22Rv1 (cell line): ENCODE results near the gene OXCT1.
"Not testable (repeated sequence)": the region's sequence is repeated elsewhere in the genome, so short reads cannot be mapped to it uniquely, and the experiment has no call there.

Experiments
- H3K27ac ChIP-seq: fragments of 450-650 bp; 2 replicates; pipeline ENCODE4 v1.5.1; 2017
- ZFX ChIP-seq: fragments of 450-650 bp; IDR thresholded peaks from 2 replicates; pipeline ENCODE4 v1.6.1; 2017; ENCODE audit warnings: antibody characterized with exemption, borderline replicate concordance
- TF ChIP-seq, protein P1 (sequence below): fragments of 450-650 bp; IDR thresholded peaks from 2 replicates; pipeline ENCODE4 v1.5.1; 2017; ENCODE audit warnings: mild to moderate bottlenecking

The OXCT1 gene

DNA sequence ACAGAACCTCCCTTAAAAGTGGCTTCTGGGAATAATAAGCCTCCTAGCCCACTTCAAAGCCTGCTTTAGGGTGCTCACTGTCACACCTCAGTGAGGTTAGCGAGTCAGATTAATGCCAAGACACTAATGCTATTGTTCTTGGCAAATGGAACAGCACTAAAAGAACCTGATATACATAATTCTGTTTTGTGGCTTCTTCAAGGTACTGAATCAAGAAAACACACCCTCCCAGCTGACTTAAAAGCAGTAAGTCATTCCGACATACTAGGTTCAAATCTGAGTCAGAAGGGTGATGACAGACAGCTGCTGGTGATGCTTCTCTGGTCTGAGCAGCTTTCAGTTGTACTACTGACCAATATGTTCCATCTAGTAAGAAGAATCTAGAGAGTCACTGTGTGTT, 121.6 kb downstream of the OXCT1 start:
- TF ChIP-seq, protein P1, sequence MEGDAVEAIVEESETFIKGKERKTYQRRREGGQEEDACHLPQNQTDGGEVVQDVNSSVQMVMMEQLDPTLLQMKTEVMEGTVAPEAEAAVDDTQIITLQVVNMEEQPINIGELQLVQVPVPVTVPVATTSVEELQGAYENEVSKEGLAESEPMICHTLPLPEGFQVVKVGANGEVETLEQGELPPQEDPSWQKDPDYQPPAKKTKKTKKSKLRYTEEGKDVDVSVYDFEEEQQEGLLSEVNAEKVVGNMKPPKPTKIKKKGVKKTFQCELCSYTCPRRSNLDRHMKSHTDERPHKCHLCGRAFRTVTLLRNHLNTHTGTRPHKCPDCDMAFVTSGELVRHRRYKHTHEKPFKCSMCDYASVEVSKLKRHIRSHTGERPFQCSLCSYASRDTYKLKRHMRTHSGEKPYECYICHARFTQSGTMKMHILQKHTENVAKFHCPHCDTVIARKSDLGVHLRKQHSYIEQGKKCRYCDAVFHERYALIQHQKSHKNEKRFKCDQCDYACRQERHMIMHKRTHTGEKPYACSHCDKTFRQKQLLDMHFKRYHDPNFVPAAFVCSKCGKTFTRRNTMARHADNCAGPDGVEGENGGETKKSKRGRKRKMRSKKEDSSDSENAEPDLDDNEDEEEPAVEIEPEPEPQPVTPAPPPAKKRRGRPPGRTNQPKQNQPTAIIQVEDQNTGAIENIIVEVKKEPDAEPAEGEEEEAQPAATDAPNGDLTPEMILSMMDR: no peak
- no peak for TF ChIP-seq ZFX
- H3K27ac ChIP-seq: no peak overlapping the region

DNA sequence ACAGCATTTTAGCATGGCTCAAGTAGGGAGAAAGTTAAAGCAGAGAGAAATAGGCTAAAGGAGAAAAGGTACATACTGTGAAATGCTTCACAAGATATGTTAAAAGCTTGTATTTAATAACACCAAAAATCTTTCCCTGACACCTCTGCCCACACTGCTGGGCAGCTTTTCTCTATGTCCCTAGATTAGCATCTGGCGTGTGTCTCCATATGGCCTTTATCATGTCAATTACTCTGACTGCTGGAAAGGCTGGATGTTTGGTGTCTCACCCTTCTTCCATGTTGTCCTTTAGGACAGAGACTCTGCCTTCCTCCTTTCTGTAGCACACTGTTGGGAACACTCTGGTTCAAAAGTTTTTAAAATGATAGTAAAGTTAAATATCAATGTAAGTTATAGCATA, 122.5 kb downstream of the OXCT1 start:
- no peak overlapping the region for H3K27ac ChIP-seq
- no peak for TF ChIP-seq ZFX
- TF ChIP-seq, protein P1: no peak

DNA sequence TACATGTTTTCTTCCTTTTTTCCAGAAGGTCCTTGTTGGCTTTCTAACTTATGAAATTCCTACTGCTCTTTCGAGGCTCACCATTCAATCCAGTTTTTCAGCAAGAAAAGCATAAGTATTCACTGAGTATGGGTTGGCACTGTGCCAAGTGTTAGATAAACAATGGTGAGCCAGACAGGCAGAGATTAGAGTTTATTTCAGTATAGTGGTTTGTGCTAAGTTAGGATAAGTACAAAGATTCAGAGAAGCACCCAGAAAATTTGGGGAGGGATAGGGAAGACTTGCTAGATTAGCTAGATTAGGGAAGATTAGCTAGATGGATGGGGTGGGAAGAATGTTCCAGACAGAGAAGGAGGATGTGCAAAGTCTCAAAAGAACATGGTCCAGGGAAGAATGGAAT, 122.9 kb downstream of the OXCT1 start:
- TF ChIP-seq, protein P1: no peak
- no peak for TF ChIP-seq ZFX
- H3K27ac ChIP-seq: no peak overlapping the region

DNA sequence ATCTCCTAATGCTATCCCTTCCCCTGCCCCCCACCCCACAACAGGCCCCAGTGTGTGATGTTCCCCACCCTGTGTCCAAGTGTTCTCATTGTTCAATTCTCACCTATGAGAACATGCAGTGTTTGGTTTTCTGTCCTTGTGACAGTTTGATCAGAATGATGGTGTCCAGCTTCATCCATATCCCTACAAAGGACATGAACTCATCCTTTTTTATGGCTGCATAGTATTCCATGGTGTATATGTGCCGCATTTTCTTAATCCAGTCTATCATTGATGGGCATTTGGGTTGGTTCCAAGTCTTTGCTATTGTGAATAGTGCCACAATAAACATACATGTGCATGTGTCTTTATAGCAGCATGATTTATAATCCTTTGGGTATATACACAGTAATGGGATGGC, 127.6 kb downstream of the OXCT1 start:
- not testable (repeated sequence) for H3K27ac ChIP-seq

DNA sequence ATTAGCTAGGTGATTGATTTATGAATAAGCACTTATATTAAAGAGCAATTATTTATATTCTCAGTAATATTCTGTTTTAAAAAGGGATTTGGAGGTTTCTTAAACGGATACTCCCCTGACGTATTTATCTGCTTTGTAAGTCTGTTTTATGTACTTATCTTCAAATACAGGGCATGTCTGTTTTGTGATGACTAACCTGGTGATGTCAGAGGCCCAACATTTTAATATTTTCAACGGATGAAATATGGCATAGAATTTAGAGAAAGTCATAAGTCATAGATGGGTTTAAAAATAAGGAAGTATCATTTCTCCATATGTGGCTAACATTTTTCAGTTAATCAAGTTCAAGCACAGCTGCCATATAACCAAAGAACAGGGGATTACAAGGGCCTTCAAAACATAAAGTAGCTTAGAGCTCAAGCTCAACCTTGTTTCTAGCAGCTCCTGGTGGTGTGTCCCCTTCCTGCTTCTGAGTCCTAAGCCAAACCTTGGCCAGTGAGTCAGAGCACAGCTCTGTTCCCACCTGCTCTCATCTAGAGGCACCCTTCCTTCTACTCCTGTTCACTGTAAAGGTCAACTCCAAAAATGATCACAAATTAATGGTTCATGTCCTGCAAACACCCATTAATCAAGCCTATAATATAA, 131.4 kb downstream of the OXCT1 start:
- H3K27ac ChIP-seq: no peak overlapping the region
- no peak for TF ChIP-seq ZFX
- TF ChIP-seq, protein P1: no peak

DNA sequence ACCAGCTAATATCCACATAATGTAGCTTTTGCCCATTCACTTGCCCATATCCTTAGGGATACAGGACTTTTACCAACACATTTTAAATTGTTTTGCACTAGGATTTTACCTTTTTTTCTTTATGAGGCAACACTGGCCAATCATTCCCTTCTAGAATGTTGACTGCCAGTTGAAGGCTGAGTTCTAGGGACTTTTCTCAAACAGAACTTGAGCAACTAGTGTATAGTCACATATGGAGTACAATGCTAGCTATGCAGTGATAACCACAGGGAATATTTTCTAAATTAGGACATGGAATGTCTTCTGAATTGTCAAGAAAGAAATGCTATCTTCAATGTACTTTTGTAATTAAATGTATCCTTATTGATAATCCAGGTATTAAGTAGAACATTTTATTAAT, 133.6 kb downstream of the OXCT1 start:
- TF ChIP-seq, protein P1: no peak
- no peak for TF ChIP-seq ZFX
- H3K27ac ChIP-seq: no peak overlapping the region

DNA sequence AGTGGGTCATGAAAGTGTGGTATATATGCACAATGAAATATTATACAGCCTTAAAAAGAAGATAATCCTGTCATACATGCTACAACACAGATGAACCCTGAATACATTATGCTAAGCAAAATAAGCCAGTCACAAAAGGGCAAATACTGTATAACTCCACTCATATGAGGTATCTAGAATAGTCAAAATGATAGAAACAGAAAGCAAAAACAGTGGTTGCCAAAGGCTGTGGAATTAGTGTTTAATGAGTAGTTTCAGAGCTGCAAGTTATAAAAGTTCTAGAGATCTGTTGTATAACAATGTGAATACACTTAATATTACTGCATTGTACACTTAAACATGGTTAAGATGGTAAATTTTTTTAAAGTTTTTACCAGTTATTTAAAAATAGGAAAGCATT, 135.0 kb downstream of the OXCT1 start:
- no peak for TF ChIP-seq ZFX
- TF ChIP-seq, protein P1: no peak
- H3K27ac ChIP-seq: no peak overlapping the region

DNA sequence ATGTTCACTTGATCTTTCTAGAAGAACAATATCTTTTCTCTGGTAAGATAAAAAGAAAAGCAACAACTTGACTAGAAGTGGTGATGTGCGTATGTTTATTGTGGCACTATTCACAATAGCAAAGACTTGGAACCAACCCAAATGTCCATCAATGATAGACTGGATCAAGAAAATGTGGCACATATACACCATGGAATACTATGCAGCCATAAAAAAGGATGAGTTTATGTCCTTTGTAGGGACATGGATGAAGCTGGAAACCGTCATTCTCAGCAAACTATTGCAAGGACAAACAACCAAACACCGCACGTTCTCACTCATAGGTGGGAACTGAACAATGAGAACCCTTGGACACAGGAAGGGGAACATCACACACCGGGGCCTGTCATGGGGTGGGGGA, 140.8 kb downstream of the OXCT1 start:
- not testable (repeated sequence) for H3K27ac ChIP-seq
